Ishikawa (cell line): ENCODE data around the gene APOL3.

Experiments
- CEBPB ChIP-seq: IDR thresholded peaks from 2 replicates; pipeline ENCODE4 v1.6.1; 2012
- CREB1 ChIP-seq: IDR thresholded peaks from 2 replicates; pipeline ENCODE4 v1.6.1; 2012; ENCODE audit warnings: low read depth
- EGR1 ChIP-seq: IDR thresholded peaks from 2 replicates; pipeline ENCODE4 v1.6.1; 2012
- EP300 ChIP-seq: IDR thresholded peaks from 2 replicates; pipeline ENCODE4 v1.6.1; 2012; ENCODE audit warnings: borderline replicate concordance
- RAD21 ChIP-seq: IDR thresholded peaks from 2 replicates; pipeline ENCODE4 v1.6.1; 2012; ENCODE audit warnings: low read depth
- TAF1 ChIP-seq: IDR thresholded peaks from 2 replicates; pipeline ENCODE4 v1.6.1; 2012; ENCODE audit warnings: low read depth, mild to moderate bottlenecking
- TEAD4 ChIP-seq: IDR thresholded peaks from 2 replicates; pipeline ENCODE4 v1.6.1; 2012
- USF1 ChIP-seq: IDR thresholded peaks from 2 replicates; pipeline ENCODE4 v1.6.1; 2012
- YY1 ChIP-seq: IDR thresholded peaks from 2 replicates; pipeline ENCODE4 v1.6.1; 2012; ENCODE audit warnings: low read depth
- TF ChIP-seq, protein P1 (sequence below): IDR thresholded peaks from 2 replicates; pipeline ENCODE4 v1.6.1; 2012

GRCh38 chr22:36194971-36195370, 34.4 kb upstream of the APOL3 start:
- TF ChIP-seq RAD21: peak; percentile 87
- TF ChIP-seq EGR1: no peak
- no peak for TF ChIP-seq CREB1
- TF ChIP-seq USF1: no peak
- no peak for TF ChIP-seq YY1
- TF ChIP-seq TAF1: no peak
- no peak for TF ChIP-seq TEAD4
- no peak for TF ChIP-seq EP300
- TF ChIP-seq, protein P1, sequence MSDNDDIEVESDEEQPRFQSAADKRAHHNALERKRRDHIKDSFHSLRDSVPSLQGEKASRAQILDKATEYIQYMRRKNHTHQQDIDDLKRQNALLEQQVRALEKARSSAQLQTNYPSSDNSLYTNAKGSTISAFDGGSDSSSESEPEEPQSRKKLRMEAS: no peak
- TF ChIP-seq CEBPB: no peak
